Astrocyte of the spinal cord (primary cell): Measurements from ENCODE around the gene INTS14.
A peak's percentile ranks its signal among the peaks of the same experiment; 100 is the strongest.

Experiments
- DNase-seq: peaks from one replicate; pipeline ENCODE4 v3.0.0; 2011; ENCODE audit warnings: low read depth, low spot score
- H3K4me3 ChIP-seq: 2 replicates; pipeline ENCODE4 v1.5.1; 2011; ENCODE audit warnings: low read depth, mild to moderate bottlenecking, low read length, moderate library complexity
- CTCF ChIP-seq: IDR thresholded peaks from 2 replicates; pipeline ENCODE4 v1.5.1; 2012; ENCODE audit warnings: low read depth, mild to moderate bottlenecking, low read length, inconsistent platforms
- in situ Hi-C: cut with HindIII; loops from 2 replicates; pipeline ENCODE4 v1.10.0; 2017; ENCODE audit warnings: low sequenced_read_pairs

The INTS14 gene

GRCh38 chr15:65612616-65612946 is 1.6 kb upstream of the INTS14 start:
- H3K4me3 ChIP-seq: no peak overlapping the region
- TF ChIP-seq CTCF: no peak
- in situ Hi-C loops: no loop called here
- DNase-seq: no peak

GRCh38 chr15:65611888-65612615 is 1.1 kb upstream of the INTS14 start:
- no peak for DNase-seq
- H3K4me3 ChIP-seq: peak overlapping the region; percentile 72
- TF ChIP-seq CTCF: no peak
- in situ Hi-C loops: no loop called here

- no peak for DNase-seq
- no peak for TF ChIP-seq CTCF
- no peak overlapping the region for H3K4me3 ChIP-seq
- in situ Hi-C loops: no loop called here
These were observed 7.4 kb downstream of the INTS14 start for GRCh38 chr15:65603559-65603958.

DNA sequence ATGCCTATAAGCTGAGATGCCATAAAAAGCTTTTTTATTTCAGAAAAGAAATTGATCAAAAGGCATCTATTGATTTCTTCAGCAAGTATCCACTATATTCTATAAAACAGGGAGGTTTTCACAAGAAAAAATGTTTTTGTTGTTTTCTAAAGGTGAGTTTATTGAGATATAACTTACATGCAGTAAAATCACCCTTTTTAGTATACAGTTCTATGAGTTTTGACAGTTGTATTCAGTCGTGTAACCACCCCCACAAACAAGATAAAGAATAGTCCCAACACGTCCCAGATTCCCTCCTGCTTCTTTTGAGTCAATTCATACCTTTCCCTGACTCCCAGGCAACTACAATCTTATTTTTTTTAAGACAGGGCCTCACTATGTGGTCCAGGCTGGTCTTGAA is 7.8 kb downstream of the INTS14 start:
- no peak for TF ChIP-seq CTCF
- in situ Hi-C loops: no loop called here
- DNase-seq: no peak
- no peak overlapping the region for H3K4me3 ChIP-seq

- TF ChIP-seq CTCF: no peak
- no peak for DNase-seq
- no peak overlapping the region for H3K4me3 ChIP-seq
- in situ Hi-C loops: no loop called here
These were observed 11.3 kb downstream of the INTS14 start for GRCh38 chr15:65599677-65600076.

GRCh38 chr15:65598468-65598867 is 12.5 kb downstream of the INTS14 start:
- H3K4me3 ChIP-seq: no peak overlapping the region
- DNase-seq: no peak
- TF ChIP-seq CTCF: no peak
- in situ Hi-C loops: no loop called here

- DNase-seq: no peak
- TF ChIP-seq CTCF: peak; percentile 31
- no peak overlapping the region for H3K4me3 ChIP-seq
- in situ Hi-C loops: no loop called here
These were observed 15.0 kb downstream of the INTS14 start for GRCh38 chr15:65595960-65596359.
